ENCODE results near the gene AP5Z1.

AP5Z1 gene

DNA sequence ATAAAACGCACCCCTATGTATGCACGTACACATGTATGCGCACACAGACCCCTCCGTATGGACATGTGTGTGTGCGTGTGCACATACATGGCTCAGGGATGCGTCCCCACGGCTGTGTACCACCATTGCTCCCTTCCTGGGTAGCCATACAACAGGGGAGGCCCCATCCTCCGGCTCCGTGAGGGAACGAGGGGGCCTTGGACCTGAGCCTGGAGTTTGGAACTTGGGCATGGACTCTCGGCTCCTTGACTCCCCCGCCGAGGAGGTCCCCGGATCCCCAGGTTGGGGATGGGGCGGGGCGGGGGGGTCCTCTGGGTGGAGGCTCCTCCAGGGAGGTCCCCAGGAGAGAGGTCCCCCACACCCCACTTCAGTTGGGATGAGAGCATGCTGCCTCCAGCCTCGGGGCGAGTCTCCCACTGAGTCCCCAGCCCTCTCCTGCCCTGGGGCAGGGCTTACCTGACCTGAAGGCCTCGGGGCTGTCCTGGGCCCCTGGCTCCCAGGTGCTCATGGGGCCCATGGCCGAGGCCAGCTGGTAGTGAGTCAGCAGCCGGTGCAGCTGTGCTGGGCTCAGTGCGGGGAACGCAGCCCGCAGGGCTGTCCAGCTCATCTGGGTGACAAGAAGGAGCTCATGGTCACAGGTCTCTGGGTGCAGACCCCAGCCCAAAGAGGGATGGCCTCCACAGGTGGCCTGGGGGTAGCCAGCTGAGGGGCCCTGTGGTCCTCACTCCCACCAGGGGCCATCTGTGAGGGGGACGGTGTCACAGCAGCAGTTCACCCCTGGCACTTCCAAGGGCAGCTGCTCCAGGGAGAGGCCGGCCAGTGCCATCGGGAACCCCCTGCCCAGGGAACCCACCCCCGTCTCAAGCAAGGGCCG is 29.9 kb downstream of the AP5Z1 start:
- DNase-seq, result no peak

- DNase-seq, result no peak
These were observed 30.5 kb downstream of the AP5Z1 start for GRCh38 chr7:4805984-4806300.

GRCh38 chr7:4806983-4807597 is 31.7 kb downstream of the AP5Z1 start:
- no peak for DNase-seq

DNA sequence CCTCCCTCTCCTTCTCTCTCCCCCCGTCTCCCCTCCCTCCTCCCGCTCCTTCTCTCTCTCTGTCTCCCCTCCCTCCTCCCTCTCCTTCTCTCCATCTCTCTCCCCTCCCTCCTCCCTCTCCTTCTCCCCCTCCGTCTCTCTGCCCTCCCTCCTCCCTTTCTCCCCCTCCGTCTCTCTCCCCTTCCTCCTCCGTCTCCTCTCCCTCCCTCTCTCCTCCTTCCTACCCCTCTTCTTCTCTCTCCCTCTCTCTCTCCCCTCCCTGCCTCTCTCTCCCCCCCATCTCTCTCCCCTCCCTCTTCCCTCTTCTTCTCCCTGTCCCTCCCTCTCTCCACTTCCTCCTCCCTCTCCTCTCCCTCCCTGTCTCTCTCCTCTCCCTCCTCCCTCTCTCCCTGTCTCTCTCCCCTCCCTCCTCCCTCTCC is 32.2 kb downstream of the AP5Z1 start:
- no peak for DNase-seq

- DNase-seq, result no peak
These were observed 32.6 kb downstream of the AP5Z1 start for GRCh38 chr7:4808026-4808425.

DNA sequence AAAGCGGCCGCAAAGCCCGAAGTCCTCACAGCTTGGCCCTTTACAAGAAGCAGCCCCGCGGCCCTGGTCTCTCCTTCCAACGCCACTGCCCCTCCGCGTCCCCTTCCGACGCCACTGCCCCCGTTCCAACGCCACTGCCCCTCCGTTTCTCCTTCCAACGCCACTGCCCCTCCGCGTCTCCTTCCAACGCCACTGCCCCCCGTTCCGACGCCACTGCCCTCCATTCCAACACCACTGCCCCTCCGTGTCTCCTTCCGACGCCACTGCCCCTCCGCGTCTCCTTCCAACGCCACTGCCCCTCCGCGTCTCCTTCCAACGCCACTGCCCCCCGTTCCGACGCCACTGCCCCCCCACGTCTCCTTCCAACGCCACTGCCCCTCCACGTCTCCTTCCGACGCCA is 33.1 kb downstream of the AP5Z1 start:
- no peak for DNase-seq

DNA sequence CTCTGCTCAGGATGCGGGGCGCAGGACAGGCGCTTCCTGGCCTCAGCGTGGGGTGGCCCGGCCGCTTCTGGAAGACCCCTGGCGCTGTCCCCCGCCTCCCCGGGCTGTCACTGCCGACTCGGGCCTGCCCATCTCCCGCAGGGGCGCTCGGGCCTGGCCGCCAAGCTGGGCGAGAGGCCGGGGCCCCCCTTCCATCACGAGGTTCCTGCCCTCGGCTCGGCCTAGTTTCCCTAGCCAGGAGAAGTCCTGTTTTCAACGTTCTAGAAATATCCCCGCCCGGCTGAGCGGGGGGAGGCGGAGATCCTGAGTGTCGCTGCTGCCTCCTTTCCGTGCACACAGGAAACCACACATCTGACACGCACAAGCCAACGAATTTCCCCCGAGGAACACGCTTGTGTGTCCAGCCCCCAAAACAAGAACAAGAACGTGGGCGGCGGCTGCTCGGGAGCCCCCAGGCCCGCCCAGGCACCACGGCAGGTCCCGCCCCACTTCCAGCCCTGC is 33.7 kb downstream of the AP5Z1 start:
- DNase-seq, result peak; percentile 52

- no peak for DNase-seq
These were observed 34.2 kb downstream of the AP5Z1 start for GRCh38 chr7:4809666-4810065.

- no peak for DNase-seq
These were observed 39.0 kb downstream of the AP5Z1 start for GRCh38 chr7:4814433-4814832.

GRCh38 chr7:4815121-4815520 is 39.7 kb downstream of the AP5Z1 start:
- no peak for DNase-seq

- no peak for DNase-seq
These were observed 40.4 kb downstream of the AP5Z1 start for GRCh38 chr7:4815609-4816418.

DNA sequence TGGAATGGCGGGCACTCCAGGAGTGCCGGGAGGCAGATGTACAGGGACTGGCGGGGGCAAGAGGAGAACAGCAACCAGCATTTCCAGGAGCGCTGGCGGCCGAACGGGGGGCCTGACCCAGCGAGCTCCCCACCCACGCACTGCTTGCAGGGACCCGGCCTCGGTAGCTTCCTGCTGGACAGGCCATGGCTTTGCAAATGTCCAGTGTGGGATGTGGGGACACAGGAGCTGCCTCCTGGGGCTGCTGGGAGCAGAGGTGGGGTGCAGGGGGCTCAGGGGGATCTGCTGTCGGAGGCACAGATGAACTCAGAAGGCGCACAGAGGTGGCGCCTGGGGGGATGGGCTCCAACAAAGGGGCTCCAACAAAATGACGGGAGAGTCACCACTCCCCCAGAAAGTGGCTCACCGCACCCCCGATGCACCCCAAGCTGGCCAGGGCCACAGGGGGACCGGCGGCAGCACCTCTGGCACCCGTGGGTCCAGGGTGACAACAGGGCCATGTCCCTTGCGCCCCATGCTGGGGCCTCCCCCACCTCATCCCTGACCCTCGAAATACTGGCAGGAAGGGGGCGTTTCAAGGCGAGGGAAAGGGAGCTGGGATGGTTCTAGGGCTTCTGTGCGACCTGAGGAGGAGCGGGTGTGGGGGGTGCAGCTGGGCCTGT is 41.1 kb downstream of the AP5Z1 start:
- DNase-seq, result no peak

GRCh38 chr7:4817178-4817901 is 41.9 kb downstream of the AP5Z1 start:
- no peak for DNase-seq

GRCh38 chr7:4818000-4818794 is 42.8 kb downstream of the AP5Z1 start:
- no peak for DNase-seq

DNA sequence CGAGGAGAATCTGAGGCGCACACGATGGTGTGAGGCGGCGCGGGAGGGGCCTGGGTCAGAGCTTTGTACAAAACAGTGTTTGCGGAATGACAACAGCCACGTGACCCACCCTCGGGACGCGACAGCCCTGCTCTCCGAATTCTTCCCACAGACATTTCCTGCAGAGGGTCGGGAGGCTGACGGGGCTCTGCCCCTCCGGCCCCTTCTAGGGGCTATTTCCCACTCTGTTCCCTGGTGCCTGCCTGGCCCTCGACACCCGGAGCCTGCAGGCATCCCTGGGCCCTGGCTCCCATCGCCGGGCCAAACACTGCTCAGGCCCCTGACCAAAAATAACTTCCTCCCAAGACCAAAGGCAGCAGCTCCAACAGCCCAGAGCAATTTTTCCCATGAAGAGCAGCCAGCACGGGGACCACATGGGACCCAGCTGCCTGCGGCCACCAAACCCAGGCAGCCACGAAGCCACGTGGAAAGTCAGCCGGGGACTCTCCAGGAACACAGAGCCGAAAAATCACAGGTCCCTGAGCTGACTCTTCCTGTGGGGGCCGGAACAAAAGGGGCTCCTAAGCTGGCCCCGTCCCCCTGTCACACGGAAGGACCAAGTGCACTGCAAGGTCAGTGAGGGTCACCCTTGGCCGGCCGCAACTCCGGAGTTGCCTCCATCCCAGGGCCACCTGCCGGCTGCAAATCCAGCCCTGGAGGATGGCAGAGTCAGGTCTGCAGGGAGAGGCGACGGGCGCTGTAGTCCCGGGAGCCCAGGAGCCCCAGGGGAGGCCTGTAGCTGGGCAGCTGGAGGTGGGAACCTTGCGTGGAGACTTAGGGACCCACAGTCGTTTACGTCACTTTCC is 44.4 kb downstream of the AP5Z1 start:
- no peak for DNase-seq

DNA sequence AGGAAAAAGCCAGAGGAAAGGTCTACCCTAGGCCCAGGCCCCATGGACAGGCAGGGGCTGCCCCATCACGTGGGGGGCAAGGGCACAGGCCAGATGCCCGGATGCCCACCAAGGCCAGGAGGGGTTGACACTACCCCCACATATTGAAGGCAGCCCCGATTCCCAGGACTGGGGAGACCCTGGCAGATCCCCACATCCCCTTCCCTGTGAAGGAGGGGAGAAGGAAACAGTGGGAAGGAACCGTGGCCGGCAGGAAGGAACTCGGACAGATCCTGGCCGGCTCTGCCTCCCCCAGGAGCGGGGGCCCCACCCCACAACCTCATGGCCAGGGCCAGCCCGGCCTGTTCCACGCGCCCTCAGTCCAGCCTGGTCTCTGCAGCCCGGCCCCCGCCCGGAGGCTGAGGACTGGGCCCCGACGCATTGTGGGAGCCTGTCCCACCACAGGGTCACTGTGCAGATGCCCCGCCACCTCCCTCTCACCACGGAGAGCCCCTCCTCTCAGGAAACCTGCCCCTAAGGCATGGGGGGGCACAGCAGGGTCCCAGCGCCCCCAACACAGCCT is 45.1 kb downstream of the AP5Z1 start:
- no peak for DNase-seq

DNA sequence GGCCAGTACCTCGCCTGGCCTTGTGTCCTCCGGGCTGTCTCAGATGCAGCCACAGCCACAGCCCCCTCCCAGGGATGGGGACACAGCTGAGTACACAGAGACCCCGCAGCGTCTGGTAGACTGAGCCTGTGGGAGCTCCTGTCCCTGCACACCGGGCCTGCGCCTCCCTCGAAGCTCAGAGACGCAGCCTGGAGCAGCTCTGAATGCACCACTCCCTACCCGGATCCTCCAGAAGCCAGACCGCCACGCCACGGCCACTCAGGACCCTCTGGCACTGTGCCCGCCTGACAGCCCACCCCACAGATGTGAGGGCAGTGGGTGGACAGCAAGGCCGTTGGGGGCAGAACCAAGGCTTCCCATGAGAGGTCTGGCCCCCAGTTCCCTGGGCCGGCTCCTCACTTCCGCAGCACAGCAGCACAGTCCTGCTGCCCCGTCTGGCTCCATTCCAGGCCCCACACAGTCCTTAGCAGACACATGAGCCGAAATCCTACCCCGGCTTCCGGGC is 45.6 kb downstream of the AP5Z1 start:
- DNase-seq, result no peak

GRCh38 chr7:4822677-4823076 is 47.3 kb downstream of the AP5Z1 start:
- DNase-seq, result no peak

DNA sequence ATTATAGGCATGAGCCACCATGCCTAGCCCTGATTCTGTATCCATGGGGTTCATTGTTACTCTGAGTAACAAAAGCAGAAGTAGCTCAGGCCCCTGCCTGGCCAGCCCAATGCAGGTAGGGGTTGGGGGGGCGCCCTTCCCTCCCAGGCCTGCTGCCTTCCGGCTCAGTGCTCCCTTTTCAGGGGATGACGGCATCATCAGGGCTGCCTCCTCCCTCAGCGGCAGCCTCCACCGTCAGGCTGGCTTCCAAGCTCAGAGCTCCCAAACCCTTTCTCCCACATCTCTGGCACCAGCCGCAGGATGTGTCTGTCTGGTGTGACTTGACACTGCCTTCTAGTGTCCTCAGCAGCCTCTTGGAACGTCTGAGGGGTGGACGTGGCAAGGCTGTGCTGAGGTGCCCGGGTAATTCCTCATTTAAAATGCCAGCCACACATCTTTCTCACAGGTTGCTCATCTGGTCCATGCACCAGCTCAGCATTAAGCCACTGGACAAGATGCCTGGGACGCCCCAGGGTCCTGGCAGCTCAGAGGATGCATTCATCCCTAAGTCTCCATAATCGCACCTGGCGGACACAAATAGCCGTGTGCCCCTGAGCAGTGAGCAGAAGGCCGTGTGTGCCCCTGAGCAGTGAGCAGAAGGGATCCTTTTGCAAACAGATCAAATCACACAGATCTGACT is 48.2 kb downstream of the AP5Z1 start:
- DNase-seq, result no peak
